ENCODE results near the gene CFH.

Gene CFH

DNA sequence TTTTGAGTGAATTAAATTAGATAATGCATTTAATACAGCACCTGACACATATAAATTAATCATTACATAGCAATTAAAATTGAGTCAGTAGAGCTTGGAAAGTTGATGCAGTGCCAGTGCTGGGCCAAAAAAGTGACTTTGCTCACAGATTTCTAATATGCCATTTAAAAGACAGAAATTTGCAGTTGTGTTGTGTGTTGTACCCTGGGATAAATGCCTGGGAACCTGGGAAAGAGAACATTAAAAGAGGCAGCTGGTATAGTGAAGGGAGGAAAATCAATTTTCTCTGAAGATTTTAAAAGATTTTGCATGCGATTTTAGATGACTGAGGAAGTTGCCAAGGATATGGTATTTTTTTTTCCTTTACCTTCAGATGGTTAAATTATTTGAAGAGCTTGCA is 10.9 kb upstream of the CFH start:
- no peak overlapping the region for H3K4me3 ChIP-seq (ENCODE audit: low read depth, low read length)
- TF ChIP-seq, protein P1, sequence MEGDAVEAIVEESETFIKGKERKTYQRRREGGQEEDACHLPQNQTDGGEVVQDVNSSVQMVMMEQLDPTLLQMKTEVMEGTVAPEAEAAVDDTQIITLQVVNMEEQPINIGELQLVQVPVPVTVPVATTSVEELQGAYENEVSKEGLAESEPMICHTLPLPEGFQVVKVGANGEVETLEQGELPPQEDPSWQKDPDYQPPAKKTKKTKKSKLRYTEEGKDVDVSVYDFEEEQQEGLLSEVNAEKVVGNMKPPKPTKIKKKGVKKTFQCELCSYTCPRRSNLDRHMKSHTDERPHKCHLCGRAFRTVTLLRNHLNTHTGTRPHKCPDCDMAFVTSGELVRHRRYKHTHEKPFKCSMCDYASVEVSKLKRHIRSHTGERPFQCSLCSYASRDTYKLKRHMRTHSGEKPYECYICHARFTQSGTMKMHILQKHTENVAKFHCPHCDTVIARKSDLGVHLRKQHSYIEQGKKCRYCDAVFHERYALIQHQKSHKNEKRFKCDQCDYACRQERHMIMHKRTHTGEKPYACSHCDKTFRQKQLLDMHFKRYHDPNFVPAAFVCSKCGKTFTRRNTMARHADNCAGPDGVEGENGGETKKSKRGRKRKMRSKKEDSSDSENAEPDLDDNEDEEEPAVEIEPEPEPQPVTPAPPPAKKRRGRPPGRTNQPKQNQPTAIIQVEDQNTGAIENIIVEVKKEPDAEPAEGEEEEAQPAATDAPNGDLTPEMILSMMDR (IDR thresholded peaks at IDR 0.05; ENCODE audit: low read depth, low read length), result no peak
- TF ChIP-seq, protein P2, sequence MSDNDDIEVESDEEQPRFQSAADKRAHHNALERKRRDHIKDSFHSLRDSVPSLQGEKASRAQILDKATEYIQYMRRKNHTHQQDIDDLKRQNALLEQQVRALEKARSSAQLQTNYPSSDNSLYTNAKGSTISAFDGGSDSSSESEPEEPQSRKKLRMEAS (IDR thresholded peaks at IDR 0.05; ENCODE audit: low read depth, low read length), result no peak
- TF ChIP-seq MYC (IDR thresholded peaks at IDR 0.05; ENCODE audit: low read depth, low read length), result no peak
- no peak for DNase-seq (ENCODE audit: low read depth)

DNA sequence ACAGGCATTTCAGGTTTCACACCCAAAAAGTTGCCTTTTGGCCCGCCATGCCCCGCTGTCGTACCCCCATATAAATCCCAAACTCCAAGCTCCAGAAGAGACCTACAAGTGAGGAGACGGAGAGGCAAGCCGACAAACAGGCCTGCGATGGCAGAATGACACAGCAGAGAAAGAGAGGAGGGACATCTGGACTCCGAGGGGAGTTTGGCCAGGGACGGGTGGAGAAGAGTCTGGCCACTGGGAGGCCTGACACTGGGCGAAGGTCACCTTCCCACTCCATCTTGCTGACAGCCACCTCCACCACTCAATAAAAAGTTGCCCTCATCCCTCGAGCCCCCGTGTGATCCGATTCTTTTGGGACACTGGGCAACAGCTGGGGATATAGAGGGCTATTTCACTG is 1.9 kb upstream of the CFH start:
- TF ChIP-seq, protein P1 (IDR thresholded peaks at IDR 0.05; ENCODE audit: low read depth, low read length), result no peak
- TF ChIP-seq, protein P2 (IDR thresholded peaks at IDR 0.05; ENCODE audit: low read depth, low read length), result no peak
- TF ChIP-seq POLR2A (IDR thresholded peaks at IDR 0.05; ENCODE audit: extremely low read depth, insufficient read length) (no peak), MYC (IDR thresholded peaks at IDR 0.05; ENCODE audit: low read depth, low read length) (no peak)
- H3K4me3 ChIP-seq (ENCODE audit: low read depth, low read length), result no peak overlapping the region
- DNase-seq (ENCODE audit: low read depth), result no peak

DNA sequence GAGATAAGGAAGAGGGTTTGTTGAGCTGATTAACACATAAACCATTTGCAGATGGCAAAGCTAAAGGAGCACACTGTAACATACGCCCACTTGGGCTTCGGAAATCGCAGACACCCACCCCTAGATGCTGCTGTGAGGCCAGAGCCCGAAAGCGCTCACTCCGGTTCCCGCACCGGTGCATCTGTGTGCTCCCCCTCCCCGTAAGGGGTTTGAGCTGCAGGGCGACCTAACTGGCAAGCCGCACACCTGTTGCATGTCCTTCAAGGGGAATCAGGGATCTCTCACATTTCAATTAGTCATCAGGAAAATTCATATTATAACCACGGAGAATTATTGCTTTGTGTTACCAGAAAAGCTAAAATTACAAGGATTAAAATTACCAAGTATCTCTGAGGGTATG is 1.4 kb upstream of the CFH start:
- no peak for DNase-seq (ENCODE audit: low read depth)
- H3K4me3 ChIP-seq (ENCODE audit: low read depth, low read length), result no peak overlapping the region
- TF ChIP-seq POLR2A (IDR thresholded peaks at IDR 0.05; ENCODE audit: extremely low read depth, insufficient read length), result no peak
- no peak for TF ChIP-seq MYC (IDR thresholded peaks at IDR 0.05; ENCODE audit: low read depth, low read length)
- TF ChIP-seq, protein P1 (IDR thresholded peaks at IDR 0.05; ENCODE audit: low read depth, low read length), result no peak
- TF ChIP-seq, protein P2 (IDR thresholded peaks at IDR 0.05; ENCODE audit: low read depth, low read length), result no peak

DNA sequence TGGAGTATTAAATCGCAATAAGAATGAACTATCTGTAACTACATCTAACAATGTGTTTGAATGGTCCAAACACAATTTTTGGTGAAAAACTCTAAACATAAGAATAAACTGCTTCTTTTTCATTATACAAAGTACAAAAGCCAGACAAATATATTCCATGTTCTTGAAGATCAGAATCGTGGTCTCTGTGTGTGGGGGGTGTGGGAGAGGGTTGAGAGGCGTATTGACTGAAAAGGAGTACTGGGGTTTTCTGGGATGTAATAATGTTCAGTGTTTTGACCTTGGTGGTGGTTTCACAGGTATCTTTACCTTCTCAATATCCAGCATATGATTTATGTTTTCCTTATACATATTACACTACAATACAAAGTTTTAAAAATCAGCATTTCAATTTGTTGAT is 764 bp upstream of the CFH start:
- TF ChIP-seq POLR2A (IDR thresholded peaks at IDR 0.05; ENCODE audit: extremely low read depth, insufficient read length), result no peak
- TF ChIP-seq, protein P2 (IDR thresholded peaks at IDR 0.05; ENCODE audit: low read depth, low read length), result no peak
- TF ChIP-seq, protein P1 (IDR thresholded peaks at IDR 0.05; ENCODE audit: low read depth, low read length), result no peak
- TF ChIP-seq MYC (IDR thresholded peaks at IDR 0.05; ENCODE audit: low read depth, low read length), result no peak
- no peak for DNase-seq (ENCODE audit: low read depth)
- no peak overlapping the region for H3K4me3 ChIP-seq (ENCODE audit: low read depth, low read length)

DNA sequence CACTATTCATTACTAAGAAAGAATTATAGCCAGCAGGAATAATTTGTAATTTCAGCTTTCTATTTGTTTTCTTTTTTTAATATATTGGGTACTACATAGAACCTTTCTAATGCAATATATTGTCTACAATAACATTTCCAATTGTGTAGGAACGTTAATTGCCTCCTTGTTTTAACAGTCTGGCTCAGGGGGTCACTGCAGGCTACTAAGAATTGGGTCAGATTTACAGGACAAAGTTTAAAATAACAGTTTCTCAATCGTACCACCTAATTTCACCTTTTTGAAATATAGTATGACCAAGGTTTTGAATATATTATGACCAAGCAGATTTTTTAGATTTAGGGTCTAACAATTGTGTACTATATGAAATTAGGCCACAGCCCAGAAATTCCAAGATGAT is 2.4 kb downstream of the CFH start:
- TF ChIP-seq, protein P2 (IDR thresholded peaks at IDR 0.05; ENCODE audit: low read depth, low read length), result no peak
- TF ChIP-seq MYC (IDR thresholded peaks at IDR 0.05; ENCODE audit: low read depth, low read length) (no peak), POLR2A (IDR thresholded peaks at IDR 0.05; ENCODE audit: extremely low read depth, insufficient read length) (no peak)
- TF ChIP-seq, protein P1 (IDR thresholded peaks at IDR 0.05; ENCODE audit: low read depth, low read length), result no peak
- H3K4me3 ChIP-seq (ENCODE audit: low read depth, low read length), result no peak overlapping the region
- no peak for DNase-seq (ENCODE audit: low read depth)

DNA sequence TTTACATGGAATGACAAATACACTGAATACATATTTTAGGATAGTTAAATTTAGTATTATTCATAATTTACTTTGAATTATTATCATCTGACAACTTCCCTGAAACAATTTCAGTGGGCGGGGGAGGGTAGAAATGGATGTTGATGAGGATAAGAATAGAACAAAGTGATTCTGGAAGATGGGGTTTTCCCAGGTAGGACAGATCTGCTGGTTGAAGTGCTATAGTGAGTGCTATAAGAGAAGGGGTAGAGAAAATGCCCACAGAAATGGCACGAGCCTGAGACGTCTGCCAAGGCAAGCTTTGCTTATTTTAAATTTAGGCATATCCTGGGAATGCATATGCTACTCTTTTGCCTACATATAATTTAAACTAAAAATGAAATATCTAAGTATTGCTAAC is 3.2 kb downstream of the CFH start:
- TF ChIP-seq, protein P1 (IDR thresholded peaks at IDR 0.05; ENCODE audit: low read depth, low read length), result no peak
- TF ChIP-seq MYC (IDR thresholded peaks at IDR 0.05; ENCODE audit: low read depth, low read length) (no peak), POLR2A (IDR thresholded peaks at IDR 0.05; ENCODE audit: extremely low read depth, insufficient read length) (no peak)
- TF ChIP-seq, protein P2 (IDR thresholded peaks at IDR 0.05; ENCODE audit: low read depth, low read length), result no peak
- DNase-seq (ENCODE audit: low read depth), result no peak
- H3K4me3 ChIP-seq (ENCODE audit: low read depth, low read length), result no peak overlapping the region
